Kidney capillary endothelial cell (primary cell): Measurements from ENCODE around the gene FAM120A.

Source experiments
- DNase-seq: peaks from one replicate; pipeline ENCODE4 v3.0.0-alpha.2; 2018; ENCODE audit warnings: low spot score

FAM120A gene

DNA sequence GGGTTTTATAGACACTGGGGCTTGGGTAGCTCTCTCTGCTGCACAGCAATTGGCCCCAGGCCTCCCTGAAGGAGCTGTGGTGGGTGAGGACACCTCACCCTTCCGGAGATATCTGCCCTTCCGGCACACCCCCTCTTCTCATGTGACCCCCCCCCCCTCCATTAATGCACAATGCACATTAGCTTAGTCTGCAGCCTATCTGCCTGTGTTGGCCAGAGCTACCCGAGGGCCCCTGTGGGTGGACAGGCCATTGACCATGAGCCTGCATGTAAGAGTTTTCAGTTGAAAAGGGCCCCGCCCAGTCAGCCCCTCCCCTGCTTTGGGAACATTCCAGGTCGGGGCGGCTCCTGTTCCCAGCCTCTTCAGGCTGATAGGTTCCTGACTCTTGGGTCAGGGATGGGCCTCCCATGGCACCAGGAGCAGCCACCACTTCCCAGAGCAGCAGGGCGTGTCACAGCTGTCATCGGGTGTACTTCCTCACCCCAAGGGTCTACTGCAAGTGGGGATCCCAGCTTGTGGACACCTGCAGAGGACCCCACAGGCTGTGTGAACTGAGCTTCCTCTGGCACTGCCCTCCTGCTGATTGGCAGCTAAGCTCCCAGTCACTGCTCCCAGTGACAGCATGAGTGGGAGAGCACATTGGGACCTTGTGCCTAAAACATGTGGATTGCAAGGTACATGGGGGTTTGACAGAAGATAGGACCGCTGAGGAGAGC, 142.7 kb downstream of the FAM120A start:
- no peak for DNase-seq

DNA sequence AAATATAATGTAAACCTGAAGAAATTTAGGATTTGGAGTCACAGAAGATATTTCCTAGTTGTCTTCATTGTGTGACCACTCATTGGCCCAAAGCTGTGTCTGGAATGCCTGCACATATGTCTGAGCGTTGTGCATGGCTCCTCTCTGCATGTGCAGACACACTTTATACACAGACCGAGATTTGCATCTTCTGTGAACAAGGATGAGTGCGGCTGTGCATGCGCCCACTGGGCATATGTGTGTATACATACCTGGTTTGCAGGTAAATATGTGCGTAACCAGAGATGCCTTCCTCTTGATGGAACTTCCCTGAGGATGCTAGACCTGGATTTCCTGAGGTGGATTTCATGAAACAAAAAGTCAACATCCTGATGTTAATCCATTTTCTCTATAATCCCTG, 144.0 kb downstream of the FAM120A start:
- DNase-seq = no peak

DNA sequence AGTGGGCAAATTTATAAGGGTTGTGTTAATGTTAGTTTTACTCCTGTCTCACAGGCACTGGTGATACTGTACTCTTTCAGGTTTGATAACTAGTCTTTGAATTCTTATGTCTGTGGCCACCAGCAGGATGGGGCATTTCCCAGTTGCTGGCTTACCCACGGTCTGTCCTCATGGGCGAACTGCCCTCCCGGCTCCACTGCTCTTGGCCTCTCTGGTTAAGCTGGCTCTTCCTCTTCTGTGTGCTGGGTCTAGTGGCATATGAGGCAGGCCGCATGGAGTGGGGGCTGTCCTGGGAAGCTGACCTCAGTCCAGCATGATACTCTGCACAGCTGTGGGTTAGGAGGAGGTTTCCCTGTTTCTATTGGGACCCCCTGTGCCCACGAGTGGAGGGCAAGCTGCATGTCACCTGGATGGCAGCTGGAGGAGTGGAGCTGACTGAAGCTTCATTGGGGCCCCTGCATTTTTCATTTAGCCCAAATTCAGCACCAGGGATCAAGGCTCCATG, 144.4 kb downstream of the FAM120A start:
- no peak for DNase-seq

DNA sequence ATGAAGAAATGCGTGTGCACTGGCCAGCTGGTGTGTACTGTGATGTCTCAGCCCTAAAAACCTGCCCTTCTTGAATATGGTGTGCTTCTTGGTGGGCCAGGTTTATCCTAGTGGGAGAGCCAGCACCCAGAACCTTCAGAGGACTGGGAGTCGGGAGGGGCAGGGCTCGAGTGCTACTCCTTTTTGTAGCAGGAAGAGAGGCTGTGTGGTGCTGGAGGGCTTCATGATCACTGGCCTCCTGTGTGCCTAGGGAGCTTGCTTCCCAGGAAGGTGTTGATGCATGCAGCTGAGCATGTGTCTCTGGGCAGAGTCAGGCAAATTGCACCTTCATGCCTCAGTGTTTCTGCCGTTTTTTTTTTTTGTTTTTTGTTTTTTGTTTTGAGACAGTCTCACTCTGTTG, 144.9 kb downstream of the FAM120A start:
- no peak for DNase-seq

DNA sequence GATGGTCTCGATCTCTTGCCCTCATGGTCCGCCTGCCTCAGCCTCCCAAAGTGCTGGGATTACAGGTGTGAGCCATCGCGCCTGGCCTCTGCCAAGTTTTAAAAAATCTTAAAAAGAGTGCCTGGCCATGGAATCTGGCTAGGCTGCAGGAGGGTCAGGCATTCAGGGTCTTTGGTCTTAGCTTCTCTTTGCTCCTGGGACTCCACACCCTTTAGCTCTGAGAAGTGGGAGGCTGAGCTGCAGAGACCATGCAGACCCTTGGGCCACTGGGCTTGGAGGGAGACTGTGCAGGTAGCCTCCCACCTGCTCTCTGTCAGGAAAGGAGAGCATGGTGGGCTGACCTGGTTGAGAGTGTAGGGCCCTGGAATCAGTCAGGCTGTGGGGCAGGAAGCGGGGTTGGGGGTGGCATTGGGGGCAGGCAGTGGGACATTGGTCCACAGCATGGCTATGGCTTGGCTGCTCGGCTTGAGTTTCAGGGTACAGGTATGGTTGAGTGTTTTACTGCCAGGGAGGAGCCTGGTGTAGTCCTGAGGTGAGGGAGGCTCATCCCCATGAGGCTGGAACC, 145.7 kb downstream of the FAM120A start:
- no peak for DNase-seq

DNA sequence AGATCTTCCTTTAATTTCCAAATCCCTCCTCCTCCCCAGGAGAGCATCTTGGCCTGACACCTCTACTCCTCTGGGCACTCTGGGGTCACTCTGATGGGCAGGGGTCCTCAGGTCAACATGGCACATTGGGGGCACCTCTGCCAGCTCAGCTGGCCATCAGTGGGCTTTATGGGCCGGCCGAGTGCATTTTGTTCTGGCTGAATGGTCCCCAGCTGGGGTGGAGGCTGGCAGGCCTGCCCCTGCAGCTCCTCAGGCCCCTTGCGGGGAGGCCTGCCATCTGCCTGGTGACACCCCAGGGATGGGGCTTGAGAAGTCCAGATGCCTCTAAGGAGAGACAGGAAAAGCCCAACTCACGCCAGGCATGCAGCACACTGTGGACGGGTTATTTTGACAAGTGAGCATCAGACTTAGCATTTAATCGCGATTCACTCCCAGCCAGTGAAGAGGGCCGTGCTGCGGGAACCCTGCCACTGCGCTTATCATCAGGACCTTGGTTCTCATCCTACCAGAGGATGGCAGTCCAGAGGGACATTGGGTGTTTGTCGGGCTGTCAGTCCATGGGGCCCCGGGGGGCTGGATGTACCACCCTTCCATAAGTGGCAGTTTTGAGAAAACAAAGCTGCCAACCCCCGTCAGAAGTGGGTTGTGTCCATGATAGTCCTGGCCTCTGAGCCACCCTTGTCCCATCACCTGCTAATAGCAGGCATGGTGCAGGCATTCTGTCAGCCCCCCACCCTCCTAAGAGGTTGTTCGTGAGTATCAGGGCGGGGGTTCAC, 146.6 kb downstream of the FAM120A start:
- DNase-seq = no peak

DNA sequence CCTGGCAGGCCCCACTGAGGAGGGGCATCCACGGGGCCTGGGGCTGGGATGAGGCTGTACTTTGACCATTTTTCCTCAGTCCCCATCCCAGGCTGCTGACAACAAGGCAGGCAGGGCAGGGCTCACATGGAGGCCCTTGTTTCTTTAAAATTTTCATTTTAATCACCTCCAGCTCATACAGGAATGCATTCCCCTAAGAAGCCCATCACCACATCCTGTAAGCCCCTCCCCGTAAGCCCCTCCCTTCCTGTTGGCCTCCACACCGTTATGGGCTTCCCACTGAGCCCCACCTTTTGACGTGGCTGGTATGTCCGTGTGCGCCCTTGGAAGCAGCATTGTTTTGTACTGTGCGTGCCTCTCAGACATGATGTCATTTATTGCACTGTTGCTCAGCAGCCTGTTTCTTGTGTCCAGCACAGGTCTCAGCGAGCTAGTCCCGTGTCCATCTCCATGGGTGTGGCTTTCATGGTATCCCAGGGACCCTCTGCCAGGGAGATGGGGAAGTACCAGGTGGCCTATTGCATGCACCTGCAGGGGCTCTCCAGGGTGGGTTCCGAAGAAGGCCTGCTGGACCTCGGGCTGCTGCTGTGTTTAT, 147.3 kb downstream of the FAM120A start:
- DNase-seq = no peak

DNA sequence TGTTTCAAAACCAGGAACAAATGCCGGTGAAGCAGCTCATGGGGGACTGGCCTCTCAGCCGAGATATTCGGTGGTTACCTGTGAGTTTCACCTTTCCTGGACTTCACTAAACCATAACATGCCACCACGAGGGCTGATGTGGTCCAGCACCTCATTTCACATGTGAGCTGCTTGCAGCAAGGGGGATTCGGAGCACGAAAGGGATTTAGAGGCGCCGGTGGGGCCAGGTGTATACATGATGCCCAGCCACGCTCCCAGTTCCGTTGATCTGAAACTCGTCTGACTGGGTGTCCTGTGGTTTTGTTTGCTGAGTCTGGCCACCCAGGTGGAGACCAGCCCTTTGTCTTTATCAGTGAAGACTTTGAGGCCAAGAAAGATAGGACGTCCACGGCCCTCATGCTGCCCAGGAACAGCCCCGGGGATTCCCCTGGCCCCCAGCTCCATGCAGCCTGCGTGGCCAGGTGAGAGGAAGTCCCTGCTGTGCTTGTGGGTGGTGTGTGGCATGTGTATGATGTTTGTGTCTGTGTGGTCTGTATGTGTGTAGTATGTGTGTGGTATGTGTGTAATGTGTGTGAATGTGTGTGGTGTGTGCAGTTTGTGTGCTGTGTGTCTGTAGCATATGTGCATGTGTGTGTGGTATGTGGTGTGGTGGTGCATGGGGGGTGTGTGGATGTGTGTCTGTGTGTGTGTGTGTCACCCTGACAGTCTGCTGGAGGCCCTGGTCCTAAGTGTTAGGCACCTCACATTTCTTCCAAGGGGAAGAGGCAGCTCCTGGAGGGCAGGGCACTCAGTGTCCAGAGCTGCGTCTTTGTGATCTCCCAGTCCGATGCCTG, 148.3 kb downstream of the FAM120A start:
- DNase-seq = no peak

DNA sequence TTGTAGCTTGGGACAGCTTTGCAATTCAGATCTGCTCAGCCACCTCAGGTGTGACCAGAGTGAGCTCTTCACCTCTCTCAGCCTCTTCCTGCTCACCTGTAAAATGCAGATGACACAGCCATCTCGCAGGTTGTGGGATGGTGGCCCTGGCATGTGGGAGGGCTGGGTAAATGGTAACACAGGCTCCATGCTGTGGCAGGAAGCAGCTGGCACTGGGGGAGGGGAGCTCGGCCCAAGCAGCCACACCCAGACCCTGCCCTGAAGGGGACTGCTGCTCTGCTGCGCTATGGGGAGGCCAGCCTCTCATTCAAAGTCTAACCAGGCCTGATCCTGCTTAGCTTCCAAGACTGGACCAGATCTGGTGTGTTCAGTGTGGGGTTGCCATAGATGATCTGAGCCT, 149.0 kb downstream of the FAM120A start:
- no peak for DNase-seq

DNA sequence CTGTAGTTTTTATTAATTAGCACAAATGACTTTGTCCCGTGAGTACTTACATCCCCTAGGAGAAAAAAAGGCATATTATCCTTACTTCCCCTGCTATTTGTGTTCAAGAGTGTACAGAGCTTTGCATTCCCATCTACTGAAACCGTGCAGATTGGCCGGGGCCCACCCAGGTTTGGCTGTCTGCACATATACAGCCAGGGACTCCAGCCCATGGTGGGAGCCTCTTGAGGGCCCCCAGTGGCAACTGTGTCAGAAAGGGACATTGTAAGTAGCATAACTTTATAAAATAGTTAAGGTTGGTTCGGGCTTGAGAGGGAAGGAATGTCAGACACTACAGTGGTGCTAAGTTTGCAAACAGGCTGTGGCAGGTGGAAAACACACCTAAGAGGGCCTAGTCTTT, 149.6 kb downstream of the FAM120A start:
- no peak for DNase-seq

DNA sequence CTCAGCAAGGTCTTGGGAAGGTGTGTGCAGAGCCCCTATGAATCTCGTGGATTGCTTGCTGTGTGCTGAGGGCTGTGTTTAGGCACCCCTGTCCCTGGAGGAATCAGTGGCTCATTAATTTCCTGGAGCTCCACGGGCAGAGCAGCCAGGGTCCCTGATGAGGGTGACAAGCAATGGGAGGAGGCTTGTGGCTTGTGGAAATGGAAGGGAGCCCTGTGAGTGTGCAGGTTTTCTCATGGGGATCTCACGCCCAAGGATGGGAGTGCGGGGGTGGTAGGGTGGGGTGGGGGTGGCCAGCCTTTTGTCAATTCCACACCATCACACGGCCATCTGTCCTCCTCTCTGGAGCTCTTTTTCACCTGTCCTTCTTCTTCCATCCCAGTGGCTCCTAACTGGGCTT, 150.2 kb downstream of the FAM120A start:
- no peak for DNase-seq

DNA sequence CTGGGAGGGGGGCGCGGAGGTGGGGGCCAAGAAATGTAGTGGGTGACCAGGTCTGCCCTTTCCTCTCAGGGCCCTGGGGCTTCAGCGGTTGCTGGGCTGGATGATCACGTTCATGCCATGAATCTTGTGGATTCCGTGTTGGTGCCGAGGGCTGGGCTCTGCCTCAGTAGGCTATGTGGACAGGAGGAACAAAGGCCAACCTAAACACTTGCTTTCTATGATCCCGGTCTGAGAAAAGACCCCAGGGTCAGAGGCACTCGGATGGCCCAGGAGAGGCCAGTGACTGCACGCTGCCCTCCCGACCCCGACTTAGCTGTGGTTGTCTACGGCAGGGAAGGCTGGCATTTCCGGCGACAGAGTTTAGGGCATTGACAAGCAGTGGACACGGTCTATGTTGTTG, 151.5 kb downstream of the FAM120A start:
- no peak for DNase-seq

DNA sequence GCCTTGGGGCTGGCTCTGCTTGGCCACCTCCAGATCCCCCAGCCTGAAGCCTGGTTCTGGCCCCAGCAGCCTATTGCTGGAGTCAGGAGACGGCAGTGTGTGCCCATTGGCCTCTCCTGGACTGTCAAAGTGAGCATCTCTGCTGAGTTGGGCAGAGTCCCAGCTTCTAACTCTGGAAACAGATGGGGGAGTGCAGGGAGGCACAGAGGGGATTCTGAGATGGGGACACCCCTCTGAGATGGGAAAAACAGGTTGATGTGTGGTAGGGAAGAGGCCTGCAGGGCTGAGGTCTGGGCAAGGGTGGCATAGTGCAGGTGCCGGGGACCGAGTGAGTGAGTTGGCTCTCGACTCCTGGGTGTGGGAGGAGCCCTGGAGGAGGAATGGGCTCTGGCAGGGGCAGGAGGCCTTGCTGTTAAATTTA, 152.4 kb downstream of the FAM120A start:
- no peak for DNase-seq

DNA sequence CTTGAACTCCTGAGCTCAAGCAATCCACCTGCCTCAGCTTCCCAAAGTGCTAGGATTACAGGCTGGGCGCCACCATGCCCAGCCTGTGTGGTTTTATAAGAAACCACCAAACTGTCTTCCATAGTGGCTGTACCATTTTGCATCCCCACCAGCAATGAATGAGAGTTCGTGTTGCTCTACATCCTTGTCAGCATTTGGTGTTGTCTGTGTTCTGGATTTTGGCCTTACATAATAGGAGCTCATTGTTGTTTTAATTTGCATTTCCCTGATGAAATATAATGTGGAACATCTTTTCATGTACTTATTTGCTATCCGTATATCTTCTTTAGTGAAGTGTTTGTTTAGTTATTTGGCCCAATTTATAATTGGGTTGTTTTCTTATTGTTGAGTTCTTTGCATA, 154.7 kb downstream of the FAM120A start:
- DNase-seq = no peak

DNA sequence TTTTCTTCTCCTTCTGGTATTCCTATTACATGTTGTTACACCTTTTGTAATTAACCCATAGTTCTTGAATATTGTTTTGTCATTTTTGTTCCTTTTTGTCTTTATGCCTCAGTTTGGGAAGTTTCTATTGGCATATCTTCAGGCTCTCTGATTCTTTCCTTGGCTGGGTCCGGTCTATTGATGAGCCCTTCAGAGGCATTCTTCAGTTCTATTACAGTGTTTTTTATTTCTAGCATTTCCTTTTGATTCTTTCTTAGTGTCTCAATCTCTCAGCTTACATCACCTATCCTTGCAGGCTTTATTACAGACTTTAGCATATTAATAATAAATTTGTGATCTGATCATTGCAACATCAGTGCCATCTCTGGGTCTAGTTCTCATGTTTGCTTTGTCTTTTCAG, 158.7 kb downstream of the FAM120A start:
- no peak for DNase-seq

DNA sequence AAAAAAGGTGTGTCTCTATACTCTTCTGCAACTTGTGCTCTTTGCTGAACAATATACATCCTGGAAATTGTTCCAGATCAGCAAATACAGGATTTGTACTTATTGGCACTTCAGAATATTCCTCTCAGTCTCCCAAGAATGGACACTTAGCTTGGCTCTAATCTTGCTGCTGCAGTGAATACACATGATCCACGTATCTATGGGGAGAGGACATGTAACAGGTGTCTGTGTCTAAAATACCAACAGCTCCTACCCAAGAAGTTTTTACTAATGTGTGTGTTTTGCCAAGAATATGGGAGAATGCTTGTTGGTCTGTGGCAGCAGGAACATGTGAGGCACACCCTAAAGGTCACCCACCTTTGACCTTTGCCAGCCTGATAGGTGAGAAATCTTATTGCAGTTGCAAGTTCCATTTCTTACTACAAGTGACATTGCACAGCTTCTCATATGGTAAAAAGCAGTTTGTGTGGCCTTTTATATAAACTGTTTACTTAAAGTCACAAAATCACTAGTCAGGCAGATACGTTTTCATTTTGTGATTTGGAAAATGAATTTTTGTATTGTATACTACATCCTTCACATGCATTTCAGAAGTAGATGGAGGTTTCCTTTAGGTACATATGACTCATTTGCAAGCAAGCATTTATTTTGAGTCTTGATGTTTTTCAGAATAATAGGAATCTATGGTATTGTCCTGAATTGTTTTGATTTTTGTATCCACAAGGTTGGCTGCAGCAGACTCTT, 160.7 kb downstream of the FAM120A start:
- no peak for DNase-seq

DNA sequence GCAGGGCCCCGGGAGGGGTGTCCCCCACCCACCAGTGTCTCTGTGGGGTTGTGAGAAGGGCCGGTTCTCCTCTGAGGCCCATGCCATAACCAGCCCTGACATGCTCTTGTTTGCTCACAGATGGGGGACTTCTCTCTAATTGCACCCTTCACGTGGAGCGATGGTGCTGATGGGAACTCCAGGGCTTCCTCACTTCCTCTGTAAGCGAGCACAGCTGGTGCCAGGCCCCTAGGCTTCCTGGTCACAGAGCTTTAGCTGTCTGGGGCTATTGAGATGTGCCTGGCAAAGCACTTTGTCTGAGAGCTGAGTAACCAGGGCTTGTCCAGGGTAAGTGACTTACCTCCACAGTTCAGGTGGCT, 161.3 kb downstream of the FAM120A start:
- DNase-seq = peak; percentile 17

DNA sequence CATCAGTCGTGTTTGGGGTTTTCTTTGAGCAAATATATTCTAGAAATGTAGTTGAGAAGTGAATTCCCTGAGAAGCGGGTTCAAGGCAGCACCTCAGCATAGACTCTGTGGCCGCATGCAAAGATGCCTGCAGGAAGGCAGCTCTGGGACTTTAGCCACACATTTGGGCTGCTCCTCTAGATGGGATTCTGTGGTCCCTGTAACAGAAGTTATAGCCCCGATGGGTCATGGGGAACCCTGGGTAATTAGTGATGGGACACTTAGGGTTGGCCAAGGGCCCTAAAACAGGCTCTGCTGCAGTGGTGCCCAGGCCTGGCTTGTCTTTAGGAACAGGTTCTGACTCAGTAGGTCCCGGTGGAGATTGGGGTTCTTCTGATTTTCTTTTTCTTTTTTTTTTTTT, 161.7 kb downstream of the FAM120A start:
- no peak for DNase-seq

DNA sequence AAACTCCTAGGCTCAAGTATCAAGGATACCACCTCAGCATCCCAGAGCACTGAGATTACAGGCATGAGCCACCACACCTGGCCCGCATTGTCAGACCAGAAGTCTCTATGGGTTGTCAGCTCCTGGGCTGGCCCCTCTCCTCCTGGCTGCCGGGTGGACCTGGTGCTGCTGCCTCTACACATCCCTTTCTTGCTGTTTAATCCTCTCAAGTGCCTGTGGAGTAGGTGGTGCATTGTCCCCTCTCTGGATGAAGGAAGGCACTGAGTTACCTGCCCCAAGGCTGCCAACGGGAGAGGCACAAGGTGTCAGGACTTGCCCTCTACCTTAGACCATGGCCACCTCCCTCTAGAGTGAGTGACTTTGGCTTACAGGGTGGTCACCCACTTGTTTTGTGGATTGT, 162.3 kb downstream of the FAM120A start:
- no peak for DNase-seq

DNA sequence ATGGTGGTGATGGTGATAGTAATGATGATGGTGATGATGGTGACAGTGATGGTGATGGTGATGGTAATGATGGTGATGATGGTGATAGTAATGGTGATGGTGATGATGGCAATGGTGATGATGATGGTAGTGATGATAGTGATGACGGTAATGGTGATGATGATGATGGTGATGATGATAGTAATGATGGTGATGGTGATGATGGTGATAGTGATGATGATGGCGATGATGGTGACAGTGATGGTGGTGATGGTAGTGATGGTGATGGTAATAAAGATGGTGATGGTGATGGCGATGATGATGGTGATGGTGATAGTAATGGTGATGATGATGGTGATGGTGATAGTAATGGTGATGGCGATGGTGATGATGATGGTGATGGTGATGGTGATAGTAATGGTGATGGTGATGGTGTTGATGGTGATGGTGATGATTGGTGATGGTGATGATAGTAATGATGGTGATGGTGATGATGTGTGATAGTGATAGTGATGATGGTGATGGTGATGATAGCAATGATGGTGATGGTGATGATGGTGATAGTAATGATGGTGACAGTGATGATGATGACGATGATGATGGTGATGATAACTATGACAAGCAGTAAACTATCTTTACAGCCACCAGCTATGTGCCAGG, 163.5 kb downstream of the FAM120A start:
- no peak for DNase-seq
